Neuronal stem cell (in vitro differentiated cells): ENCODE results near the gene SLC49A3.
"Not testable (repeated sequence)": the region's sequence is repeated elsewhere in the genome, so short reads cannot be mapped to it uniquely, and the experiment has no call there.

ENCODE experiments used
- DNase-seq: peaks from one replicate; pipeline ENCODE4 v3.0.0-alpha.2; 2013; ENCODE audit warnings: low spot score
- H2AFZ ChIP-seq: one replicate; pipeline ENCODE4 v1.6.1; 2013; ENCODE audit warnings: mild to moderate bottlenecking, low read length, inconsistent platforms
- H2AK5ac ChIP-seq: 2 replicates; pipeline ENCODE4 v1.6.1; 2013; ENCODE audit warnings: low read depth, mild to moderate bottlenecking, inconsistent platforms, low read length, moderate library complexity, mixed read lengths
- H2BK120ac ChIP-seq: 2 replicates; pipeline ENCODE4 v1.6.1; 2013; ENCODE audit warnings: low read depth, mild to moderate bottlenecking, inconsistent platforms, low read length, moderate library complexity, mixed read lengths
- H2BK12ac ChIP-seq: one replicate; pipeline ENCODE4 v1.6.1; 2013; ENCODE audit warnings: low read length, inconsistent platforms
- H2BK15ac ChIP-seq: 2 replicates; pipeline ENCODE4 v1.6.1; 2013; ENCODE audit warnings: mild to moderate bottlenecking, low read length, inconsistent platforms, mixed read lengths
- H2BK5ac ChIP-seq: one replicate; pipeline ENCODE4 v1.6.1; 2013; ENCODE audit warnings: inconsistent platforms, mild to moderate bottlenecking, low read length, moderate library complexity
- H3K14ac ChIP-seq: one replicate; pipeline ENCODE4 v1.6.1; 2013; ENCODE audit warnings: low read length, inconsistent platforms
- H3K18ac ChIP-seq: 2 replicates; pipeline ENCODE4 v1.6.1; 2013; ENCODE audit warnings: low read length, inconsistent platforms
- H3K23ac ChIP-seq: 2 replicates; pipeline ENCODE4 v1.6.1; 2013; ENCODE audit warnings: low read depth, mild to moderate bottlenecking, mixed read lengths, low read length, inconsistent platforms; ENCODE audit not compliant: poor library complexity
- H3K27ac ChIP-seq: replicated peaks from 3 replicates; pipeline ENCODE4 v1.5.1; 2013; ENCODE audit warnings: low read length, inconsistent platforms
- H3K27me3 ChIP-seq, 3 experiments: 2 replicates each; pipeline ENCODE4 v1.6.1; 2013; ENCODE audit warnings: low read length in 3 of 3, mild to moderate bottlenecking in 2 of 3, inconsistent platforms in 1 of 3, low read depth in 1 of 3, mixed read lengths in 1 of 3, moderate library complexity in 1 of 3; ENCODE audit not compliant: control insufficient read depth in 3 of 3, insufficient read depth in 3 of 3
- H3K36me3 ChIP-seq, 2 donors: replicated peaks in 1 of 2; 2 replicates each; pipeline ENCODE4 v1.6.1; 2013; ENCODE audit warnings: low read length in 2 of 2; ENCODE audit not compliant: control insufficient read depth in 2 of 2, insufficient read depth in 2 of 2
- H3K4ac ChIP-seq: 2 replicates; pipeline ENCODE4 v1.6.1; 2013; ENCODE audit warnings: inconsistent platforms, mild to moderate bottlenecking, low read length, moderate library complexity
- H3K4me1 ChIP-seq, 2 donors: 1 replicate in 1 of 2; 2 replicates in 1 of 2; pipeline ENCODE4 v1.6.1; 2013; ENCODE audit warnings: low read length in 2 of 2, low read depth in 1 of 2; ENCODE audit not compliant: control insufficient read depth in 2 of 2, insufficient read depth in 1 of 2
- H3K4me2 ChIP-seq: one replicate; pipeline ENCODE4 v1.6.1; 2013; ENCODE audit warnings: mild to moderate bottlenecking, low read length, inconsistent platforms; ENCODE audit not compliant: insufficient read depth, poor library complexity, severe bottlenecking
- H3K4me3 ChIP-seq, 2 donors: 2 replicates each; pipeline ENCODE4 v1.5.1; 2013; ENCODE audit warnings: low read length in 2 of 2, mild to moderate bottlenecking in 2 of 2, inconsistent platforms in 1 of 2, moderate library complexity in 1 of 2
- H3K79me1 ChIP-seq: one replicate; pipeline ENCODE4 v1.6.1; 2013; ENCODE audit warnings: low read depth, mild to moderate bottlenecking, inconsistent platforms, low read length, moderate library complexity
- H3K9ac ChIP-seq: one replicate; pipeline ENCODE4 v1.6.1; 2013; ENCODE audit warnings: mild to moderate bottlenecking, low read depth, low read length, inconsistent platforms; ENCODE audit not compliant: poor library complexity
- H3K9me3 ChIP-seq, 2 donors: replicated peaks in 1 of 2; 2 replicates each; pipeline versions ENCODE3 to v1.6.1; 2013; ENCODE audit warnings: low read length in 2 of 2, mild to moderate bottlenecking in 2 of 2, inconsistent platforms in 1 of 2, low read depth in 1 of 2, mixed read lengths in 1 of 2, moderate library complexity in 1 of 2; ENCODE audit not compliant: control insufficient read depth in 2 of 2, insufficient read depth in 1 of 2
- H4K8ac ChIP-seq: one replicate; pipeline ENCODE4 v1.6.1; 2013; ENCODE audit warnings: low read depth, mild to moderate bottlenecking, inconsistent platforms, low read length, moderate library complexity
- H4K91ac ChIP-seq: one replicate; pipeline ENCODE4 v1.6.1; 2013; ENCODE audit warnings: low read length, low read depth, mild to moderate bottlenecking, inconsistent platforms; ENCODE audit not compliant: poor library complexity
- WGBS, 2 donors: extraction: QIAGEN DNeasy Blood & Tissue Kit; methylation state at CpG; one replicate each; pipeline ENCODE4 v1.1.7; 2013; ENCODE audit warnings: missing lambda C conversion rate in 2 of 2, mixed read lengths in 1 of 2; ENCODE audit not compliant: insufficient read length in 2 of 2, insufficient replicate concordance in 1 of 2; ENCODE audit errors: extremely low coverage in 2 of 2; 5-methylcytosine and 5-hydroxymethylcytosine counted together

The SLC49A3 gene

DNA sequence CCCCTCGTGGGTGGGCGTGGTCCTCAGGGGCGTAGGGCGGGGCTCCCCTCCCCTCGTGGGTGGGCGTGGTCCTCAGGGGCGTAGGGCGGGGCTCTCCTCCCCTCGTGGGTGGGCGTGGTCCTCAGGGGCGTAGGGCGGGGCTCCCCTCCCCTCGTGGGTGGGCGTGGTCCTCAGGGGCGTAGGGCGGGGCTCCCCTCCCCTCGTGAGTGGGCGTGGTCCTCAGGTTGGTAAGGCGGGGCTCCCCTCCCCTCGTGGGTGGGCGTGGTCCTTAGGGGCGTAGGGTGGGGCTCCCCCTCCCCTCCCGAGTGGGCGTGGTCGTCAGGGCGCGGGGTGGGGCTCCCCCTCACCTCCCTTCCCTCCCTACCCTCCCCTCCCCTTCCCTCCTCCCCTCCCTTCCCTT is 43.0 kb upstream of the SLC49A3 start:
- H2AFZ ChIP-seq, H3K4me2 ChIP-seq, H2BK15ac ChIP-seq, H2BK5ac ChIP-seq, H3K18ac ChIP-seq, H3K14ac ChIP-seq, H2BK12ac ChIP-seq, H3K23ac ChIP-seq, H4K91ac ChIP-seq, H2AK5ac ChIP-seq, H3K4me3 ChIP-seq, H3K9ac ChIP-seq, H3K27ac ChIP-seq, H3K4me1 ChIP-seq, H3K27me3 ChIP-seq, H4K8ac ChIP-seq, H3K9me3 ChIP-seq, H2BK120ac ChIP-seq, H3K4ac ChIP-seq, DNase-seq: not testable (repeated sequence)
- H3K79me1 ChIP-seq, result peaks cover 23% of the 10 kb centered on the region
- no CpG with 5 or more reads among the region's 27 CpGs for WGBS, 2 donors
- peaks cover 38 to 81% of the 10 kb centered on the region in 2 donors for H3K36me3 ChIP-seq

DNA sequence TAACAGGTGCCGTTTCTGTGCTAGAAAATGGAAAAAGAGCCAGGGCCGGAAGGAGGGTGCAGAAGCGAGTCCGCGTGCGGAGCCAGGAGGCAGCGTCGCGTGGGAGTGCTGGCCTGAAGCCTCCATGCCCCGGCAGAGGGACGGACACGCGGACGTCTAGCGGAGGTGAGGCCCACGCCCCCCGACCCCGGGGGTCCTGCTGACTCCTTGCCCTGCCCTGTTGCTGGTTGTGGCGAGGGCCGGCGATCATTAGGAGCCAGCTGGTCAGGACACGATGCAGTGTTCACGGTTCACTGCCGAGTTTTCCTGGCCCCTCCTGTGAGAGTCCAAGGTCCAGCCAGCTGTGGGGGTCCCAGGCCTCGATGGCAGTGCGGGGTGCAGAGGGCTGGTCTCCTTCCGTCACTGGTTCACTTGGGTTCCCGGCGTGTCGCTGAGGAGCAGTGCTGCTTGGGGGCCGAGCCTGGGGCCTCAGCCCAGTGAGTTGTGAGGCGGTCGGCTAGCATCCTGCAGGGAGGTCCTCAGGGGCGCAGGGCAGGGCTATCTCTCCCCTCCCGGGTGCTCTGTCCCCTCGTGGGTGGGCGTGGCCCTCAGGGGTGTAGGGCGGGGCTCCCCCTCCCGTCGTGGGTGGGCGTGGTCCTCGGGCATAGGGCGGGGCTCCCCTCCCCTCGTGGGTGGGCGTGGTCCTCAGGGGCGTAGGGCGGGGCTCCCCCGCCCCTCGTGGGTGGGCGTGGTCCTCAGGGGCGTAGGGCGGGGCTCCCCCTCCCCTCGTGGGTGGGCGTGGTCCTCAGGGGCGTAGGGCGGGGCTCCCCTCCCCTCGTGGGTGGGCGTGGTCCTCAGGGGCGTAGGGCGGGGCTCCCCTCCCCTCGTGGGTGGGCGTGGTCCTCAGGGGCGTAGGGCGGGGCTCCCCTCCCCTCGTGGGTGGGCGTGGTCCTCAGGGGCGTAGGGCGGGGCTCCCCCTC is 42.3 kb upstream of the SLC49A3 start:
- not testable (repeated sequence) for H4K91ac ChIP-seq, H2BK12ac ChIP-seq, H3K4me3 ChIP-seq, H3K4ac ChIP-seq, H3K9me3 ChIP-seq, H4K8ac ChIP-seq, H2AK5ac ChIP-seq, H3K27me3 ChIP-seq, H3K27ac ChIP-seq, DNase-seq, H2BK15ac ChIP-seq, H3K4me1 ChIP-seq, H3K4me2 ChIP-seq, H2AFZ ChIP-seq, H2BK120ac ChIP-seq, H3K9ac ChIP-seq
- Histone ChIP-seq H3K23ac (peak overlapping the region; percentile 73), H3K79me1 (peaks cover 24% of the 10 kb centered on the region), H3K14ac (peak overlapping the region; percentile 82), H3K36me3 (peaks cover 35 to 77% of the 10 kb centered on the region in 2 donors), H2BK5ac (peak overlapping the region; percentile 11), H3K18ac (peak overlapping the region; percentile 8)
- WGBS, 2 donors, result no CpG with 5 or more reads among the region's 68 CpGs

- no peak overlapping the region for H2BK120ac ChIP-seq
- H2BK12ac ChIP-seq, result no peak overlapping the region
- H3K27ac ChIP-seq, result no peak overlapping the region
- no peak overlapping the region for H3K4me2 ChIP-seq
- WGBS, 2 donors, result no CpG with 5 or more reads among the region's 27 CpGs
- no peak overlapping the region for H2AFZ ChIP-seq
- H2BK5ac ChIP-seq, result peak overlapping the region; percentile 11
- no peak overlapping the region for H3K4me3 ChIP-seq
- H3K23ac ChIP-seq, result no peak overlapping the region
- H2BK15ac ChIP-seq, result no peak overlapping the region
- H3K4me1 ChIP-seq, result peaks cover 0 to 1% of the 10 kb centered on the region in 2 donors
- no peak overlapping the region for H2AK5ac ChIP-seq
- H3K79me1 ChIP-seq, result peaks cover 29% of the 10 kb centered on the region
- no peak overlapping the region for H3K4ac ChIP-seq
- H3K9ac ChIP-seq, result no peak overlapping the region
- no peak overlapping the region for H3K18ac ChIP-seq
- peaks cover 0 to 5% of the 10 kb centered on the region in 2 donors for H3K9me3 ChIP-seq
- H3K27me3 ChIP-seq, result no peaks in the 10 kb centered on the region
- H4K8ac ChIP-seq, result no peak overlapping the region
- H3K14ac ChIP-seq, result no peak overlapping the region
- no peak overlapping the region for H4K91ac ChIP-seq
- DNase-seq, result no peak
- peaks cover 32 to 75% of the 10 kb centered on the region in 2 donors for H3K36me3 ChIP-seq
Observed at GRCh38 chr4:730511-730910, 41.6 kb upstream of the SLC49A3 start.
